ENCODE measurements around the gene MARVELD1. TPM values are rescaled to one million over a fixed set of nuclear protein-coding genes. Genes with fewer than 3 reads are reported as not detected.

The MARVELD1 gene
- total RNA-seq, 2 donors from 2014 or later, result 32.8 to 35.3 TPM

DNA sequence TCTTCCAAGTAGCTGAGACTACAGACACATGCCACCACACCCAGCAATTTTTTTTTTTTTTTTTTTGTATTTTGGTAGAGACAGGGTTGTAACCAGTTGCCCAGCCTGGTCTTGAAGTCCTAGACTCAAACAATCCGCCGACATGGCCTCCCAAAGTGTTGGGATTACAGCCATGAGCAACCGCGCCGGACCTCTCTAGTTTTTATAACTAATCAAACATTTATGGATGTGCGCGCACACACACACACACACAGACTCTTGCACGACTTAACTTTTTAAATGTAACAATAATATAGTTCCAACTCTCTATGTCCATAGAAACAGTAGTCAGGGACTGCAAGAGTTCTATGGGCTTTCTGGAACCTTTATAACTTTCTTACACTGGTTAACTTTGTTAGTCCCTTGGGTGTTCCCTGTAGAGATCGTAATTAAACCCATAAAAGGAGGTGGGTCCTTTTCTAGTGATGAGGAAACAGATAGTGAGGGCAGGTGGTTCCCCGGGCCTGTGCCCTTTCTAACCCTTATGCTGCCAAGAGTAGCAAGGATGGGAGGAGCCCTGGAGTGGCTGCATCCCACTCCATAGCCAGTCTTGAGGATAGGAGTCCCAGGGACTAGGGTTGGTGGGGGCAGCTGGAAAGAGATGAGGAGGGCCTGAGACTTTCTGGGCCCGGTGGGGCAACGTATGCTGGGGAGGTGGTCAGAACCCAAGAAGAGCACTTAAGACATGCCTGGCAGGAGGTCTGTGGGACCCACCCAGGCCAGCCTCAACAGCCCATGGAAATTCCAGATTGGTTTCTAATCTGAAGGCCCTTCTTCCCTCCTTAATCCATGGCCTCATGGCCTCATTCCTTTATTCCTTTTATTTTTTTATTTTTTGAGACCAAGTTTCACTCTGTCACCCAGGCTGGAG, 8.6 kb downstream of the MARVELD1 start:
- intact Hi-C loops (cut with DNase I), result no loop called here
- TF ChIP-seq, protein P1, sequence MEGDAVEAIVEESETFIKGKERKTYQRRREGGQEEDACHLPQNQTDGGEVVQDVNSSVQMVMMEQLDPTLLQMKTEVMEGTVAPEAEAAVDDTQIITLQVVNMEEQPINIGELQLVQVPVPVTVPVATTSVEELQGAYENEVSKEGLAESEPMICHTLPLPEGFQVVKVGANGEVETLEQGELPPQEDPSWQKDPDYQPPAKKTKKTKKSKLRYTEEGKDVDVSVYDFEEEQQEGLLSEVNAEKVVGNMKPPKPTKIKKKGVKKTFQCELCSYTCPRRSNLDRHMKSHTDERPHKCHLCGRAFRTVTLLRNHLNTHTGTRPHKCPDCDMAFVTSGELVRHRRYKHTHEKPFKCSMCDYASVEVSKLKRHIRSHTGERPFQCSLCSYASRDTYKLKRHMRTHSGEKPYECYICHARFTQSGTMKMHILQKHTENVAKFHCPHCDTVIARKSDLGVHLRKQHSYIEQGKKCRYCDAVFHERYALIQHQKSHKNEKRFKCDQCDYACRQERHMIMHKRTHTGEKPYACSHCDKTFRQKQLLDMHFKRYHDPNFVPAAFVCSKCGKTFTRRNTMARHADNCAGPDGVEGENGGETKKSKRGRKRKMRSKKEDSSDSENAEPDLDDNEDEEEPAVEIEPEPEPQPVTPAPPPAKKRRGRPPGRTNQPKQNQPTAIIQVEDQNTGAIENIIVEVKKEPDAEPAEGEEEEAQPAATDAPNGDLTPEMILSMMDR (IDR thresholded peaks at IDR 0.05), result no peak
- TF ChIP-seq POLR2A (IDR thresholded peaks at IDR 0.05), result no peak
- TF ChIP-seq POLR2AphosphoS5 (IDR thresholded peaks at IDR 0.05), result no peak
- H3K36me3 ChIP-seq, result no peaks in the 10 kb centered on the region
- H3K27me3 ChIP-seq (replicated peaks; ENCODE audit: insufficient read depth), result no peaks in the 10 kb centered on the region
- WGBS, result 79% methylated on average over 12 of the region's 12 CpGs
- DNase-seq (ENCODE audit: low spot score), result no peak
- H3K9me3 ChIP-seq, result no peaks in the 10 kb centered on the region
- no peak overlapping the region for H3K4me3 ChIP-seq
- peaks cover 9% of the 10 kb centered on the region for H3K4me1 ChIP-seq (replicated peaks)
- H3K27ac ChIP-seq, result no peak overlapping the region

DNA sequence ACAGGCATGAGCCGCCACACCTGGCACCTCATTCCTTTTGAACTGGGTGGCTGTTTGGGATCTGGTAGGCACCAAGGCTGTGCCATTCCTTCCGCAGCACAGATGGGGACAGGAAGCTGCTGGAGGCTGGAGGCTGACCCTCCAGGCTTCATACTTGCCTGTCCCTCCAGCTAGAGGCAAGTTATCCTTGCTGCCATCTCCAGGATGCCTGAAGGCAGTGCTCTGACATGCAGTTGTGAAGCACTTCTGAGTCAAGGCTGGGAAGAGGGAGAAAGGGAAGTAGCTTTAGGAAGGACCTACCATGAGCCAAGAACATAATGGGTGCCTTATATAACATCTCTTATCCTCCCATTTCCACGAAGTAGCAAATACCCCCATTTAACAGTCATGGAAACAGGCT, 9.5 kb downstream of the MARVELD1 start:
- TF ChIP-seq POLR2AphosphoS5 (IDR thresholded peaks at IDR 0.05) (no peak), POLR2A (IDR thresholded peaks at IDR 0.05) (no peak)
- TF ChIP-seq, protein P1 (IDR thresholded peaks at IDR 0.05), result no peak
- Histone ChIP-seq H3K27ac (no peak overlapping the region), H3K4me1 (replicated peaks) (peaks cover 9% of the 10 kb centered on the region), H3K27me3 (replicated peaks; ENCODE audit: insufficient read depth) (no peaks in the 10 kb centered on the region), H3K36me3 (no peaks in the 10 kb centered on the region), H3K4me3 (no peak overlapping the region), H3K9me3 (no peaks in the 10 kb centered on the region)
- DNase-seq (ENCODE audit: low spot score), result no peak
- 89% methylated on average over 3 of the region's 3 CpGs for WGBS
- intact Hi-C loops (cut with DNase I), result no loop called here

DNA sequence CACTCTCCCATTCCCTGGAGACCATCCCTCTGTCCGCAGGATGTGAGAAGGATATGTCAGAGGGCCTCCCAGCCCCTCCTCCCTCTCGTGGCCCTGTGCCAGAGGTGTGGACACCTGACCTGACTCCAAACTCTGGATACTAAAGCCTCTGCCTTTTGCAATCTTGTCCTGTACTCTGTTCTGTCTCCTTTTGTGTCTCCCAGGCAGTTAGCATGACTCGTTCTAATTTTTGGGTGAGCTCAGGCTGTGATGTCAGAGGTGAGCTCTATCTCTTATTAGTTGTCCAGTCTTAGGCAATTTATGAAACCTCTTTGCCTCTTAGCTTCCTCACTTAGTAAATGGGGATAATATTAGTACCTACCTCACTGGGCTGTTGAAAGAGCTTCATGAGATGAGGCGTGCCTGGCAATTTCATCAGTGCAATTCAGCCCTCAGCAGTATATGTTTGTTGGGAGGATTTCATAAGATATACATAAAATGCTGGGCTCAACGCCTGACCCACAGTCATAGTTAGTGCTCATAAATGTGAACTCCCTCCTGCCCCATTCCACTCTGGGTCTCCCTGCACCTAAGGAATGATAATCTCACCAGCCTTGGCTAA, 10.9 kb downstream of the MARVELD1 start:
- H3K9me3 ChIP-seq, result no peaks in the 10 kb centered on the region
- no peak overlapping the region for H3K27ac ChIP-seq
- intact Hi-C loops (cut with DNase I), result no loop called here
- H3K4me3 ChIP-seq, result no peak overlapping the region
- no peak for DNase-seq (ENCODE audit: low spot score)
- no peaks in the 10 kb centered on the region for H3K36me3 ChIP-seq
- H3K4me1 ChIP-seq (replicated peaks), result peaks cover under 1% of the 10 kb centered on the region
- TF ChIP-seq, protein P1 (IDR thresholded peaks at IDR 0.05), result no peak
- no peak for TF ChIP-seq POLR2AphosphoS5 (IDR thresholded peaks at IDR 0.05)
- TF ChIP-seq POLR2A (IDR thresholded peaks at IDR 0.05), result no peak
- 74% methylated on average over 5 of the region's 5 CpGs for WGBS
- no peaks in the 10 kb centered on the region for H3K27me3 ChIP-seq (replicated peaks; ENCODE audit: insufficient read depth)

DNA sequence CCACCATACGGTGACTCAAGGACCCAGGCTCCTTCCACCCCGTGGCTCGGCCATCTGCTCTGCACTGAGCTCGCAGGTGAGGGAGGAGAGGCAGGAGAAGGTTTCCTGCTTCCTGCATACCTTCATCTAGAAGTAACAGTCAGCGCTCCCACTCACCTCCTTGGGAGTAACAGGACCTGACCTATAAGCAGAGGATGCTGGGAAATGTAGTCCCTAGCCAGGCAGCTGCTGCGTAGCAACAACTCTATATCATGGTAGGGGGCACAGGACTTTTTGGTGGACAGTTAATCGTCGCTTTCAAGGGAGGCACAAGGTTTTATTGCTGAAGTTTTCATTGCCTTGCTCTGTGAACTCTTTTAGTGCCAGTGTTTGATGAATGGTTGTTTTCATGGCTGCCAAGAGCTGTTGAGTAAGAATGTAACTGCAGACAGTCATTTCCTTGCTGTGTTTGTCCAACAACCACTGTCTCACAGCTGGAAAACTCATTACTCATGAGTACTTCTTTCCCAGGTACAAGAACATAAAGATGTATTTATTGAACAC, 13.2 kb downstream of the MARVELD1 start:
- Histone ChIP-seq H3K27ac (peak overlapping the region; percentile 3 to 53), H3K27me3 (replicated peaks; ENCODE audit: insufficient read depth) (no peaks in the 10 kb centered on the region), H3K4me3 (no peak overlapping the region), H3K9me3 (no peaks in the 10 kb centered on the region), H3K36me3 (no peaks in the 10 kb centered on the region), H3K4me1 (replicated peaks) (no peaks in the 10 kb centered on the region)
- peak; percentile 8 for TF ChIP-seq POLR2A (IDR thresholded peaks at IDR 0.05)
- TF ChIP-seq, protein P1 (IDR thresholded peaks at IDR 0.05), result no peak
- peak; percentile 66 for TF ChIP-seq POLR2AphosphoS5 (IDR thresholded peaks at IDR 0.05)
- WGBS, result 32% methylated on average over 8 of the region's 8 CpGs
- intact Hi-C loops (cut with DNase I), result no loop called here
- DNase-seq (ENCODE audit: low spot score), result peak; percentile 43

Data from prostate gland (tissue), 2 donors.